Lower leg skin (tissue), 4 donors: ENCODE results near the gene CAMK1G. TPM values are rescaled to one million over a fixed set of nuclear protein-coding genes. Genes with fewer than 3 reads are reported as not detected.

ENCODE experiments used
- DNase-seq, 2 donors: peaks; one replicate each; pipeline ENCODE4 v3.0.0-alpha.2; 2019; ENCODE audit warnings: low spot score in 2 of 2
- H3K4me3 ChIP-seq: fragments of 200-600 bp; sonication (generic); 2 replicates; pipeline ENCODE4 v1.5.1; 2017; ENCODE audit warnings: mild to moderate bottlenecking, low read depth; ENCODE audit not compliant: poor library complexity, severe bottlenecking
- POLR2A ChIP-seq, 2 donors: fragments of 450-650 bp; IDR thresholded peaks; one replicate each; pipeline ENCODE4 v1.6.1; 2016 to 2017; ENCODE audit warnings: antibody characterized with exemption in 2 of 2, mild to moderate bottlenecking in 1 of 2, moderate library complexity in 1 of 2
- WGBS, 2 donors: methylation state at CpG; one replicate each; pipeline ENCODE4 v1.1.5; 2018; 5-methylcytosine and 5-hydroxymethylcytosine counted together
- intact Hi-C: fragments of 100-400 bp; cut with DNase I; formaldehyde crosslinking; loops from one replicate; pipeline ENCODE4 v1.15.0; 2023; ENCODE audit warnings: low total_unique reads
- total RNA-seq, 4 donors: library from RNA; depleted of rRNA; stranded (reverse); fragments of >200 nt; gene quantifications; one replicate each; pipeline ENCODE4 v1.1.0, GENCODE V29; 2016
- TF ChIP-seq, protein P1 (sequence below), 3 donors: fragments of 450-650 bp; IDR thresholded peaks; one replicate each; pipeline ENCODE4 v1.5.1; 2016; ENCODE audit warnings: antibody characterized with exemption in 3 of 3, mild to moderate bottlenecking in 3 of 3, moderate library complexity in 2 of 3

CAMK1G gene
- total RNA-seq, 4 donors from 2014 or later = 1.8 TPM; not detected in 3

DNA sequence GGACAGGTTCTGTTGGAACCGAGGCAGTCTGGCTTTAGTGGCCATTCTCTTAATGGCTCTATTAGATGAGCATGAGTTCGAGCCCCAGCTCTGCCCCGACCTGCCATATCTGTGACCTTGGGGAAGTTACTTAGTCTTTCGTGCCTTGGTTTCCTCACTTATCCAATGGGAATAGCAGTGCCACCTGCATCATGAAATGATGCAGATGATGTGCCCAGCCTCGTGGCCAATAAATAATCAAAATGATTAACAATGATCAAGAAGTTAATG lies 30.6 kb downstream of the CAMK1G start:
- intact Hi-C loops = no loop called here
- TF ChIP-seq, protein P1, sequence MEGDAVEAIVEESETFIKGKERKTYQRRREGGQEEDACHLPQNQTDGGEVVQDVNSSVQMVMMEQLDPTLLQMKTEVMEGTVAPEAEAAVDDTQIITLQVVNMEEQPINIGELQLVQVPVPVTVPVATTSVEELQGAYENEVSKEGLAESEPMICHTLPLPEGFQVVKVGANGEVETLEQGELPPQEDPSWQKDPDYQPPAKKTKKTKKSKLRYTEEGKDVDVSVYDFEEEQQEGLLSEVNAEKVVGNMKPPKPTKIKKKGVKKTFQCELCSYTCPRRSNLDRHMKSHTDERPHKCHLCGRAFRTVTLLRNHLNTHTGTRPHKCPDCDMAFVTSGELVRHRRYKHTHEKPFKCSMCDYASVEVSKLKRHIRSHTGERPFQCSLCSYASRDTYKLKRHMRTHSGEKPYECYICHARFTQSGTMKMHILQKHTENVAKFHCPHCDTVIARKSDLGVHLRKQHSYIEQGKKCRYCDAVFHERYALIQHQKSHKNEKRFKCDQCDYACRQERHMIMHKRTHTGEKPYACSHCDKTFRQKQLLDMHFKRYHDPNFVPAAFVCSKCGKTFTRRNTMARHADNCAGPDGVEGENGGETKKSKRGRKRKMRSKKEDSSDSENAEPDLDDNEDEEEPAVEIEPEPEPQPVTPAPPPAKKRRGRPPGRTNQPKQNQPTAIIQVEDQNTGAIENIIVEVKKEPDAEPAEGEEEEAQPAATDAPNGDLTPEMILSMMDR (IDR thresholded peaks at IDR 0.05) = no peak
- no peak for TF ChIP-seq POLR2A (IDR thresholded peaks at IDR 0.05)
- H3K4me3 ChIP-seq = no peak overlapping the region
- peak in 1 of 2 donors; percentile 53 for DNase-seq
- 87 to 90% methylated on average over 5 of the region's 5 CpGs for WGBS, 2 donors

DNA sequence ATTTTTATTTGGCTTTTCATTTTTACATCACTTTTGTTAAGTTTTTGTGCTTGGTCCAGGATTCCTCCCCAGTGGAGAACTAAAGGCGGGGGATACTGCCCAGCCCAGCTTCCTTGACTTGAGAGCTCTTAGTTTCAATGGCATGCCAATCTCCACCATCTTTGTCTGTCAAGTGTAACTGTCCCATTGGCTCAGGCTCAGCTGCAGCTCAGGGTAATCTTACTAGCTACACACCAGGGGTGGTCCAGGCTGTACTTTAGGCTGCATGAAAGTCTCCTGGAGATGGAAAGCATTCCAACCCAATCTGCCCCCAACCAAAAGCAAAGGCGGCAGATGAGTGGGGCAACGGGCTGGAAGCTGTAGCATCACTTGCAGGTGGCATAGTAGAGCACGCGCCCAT lies 31.4 kb downstream of the CAMK1G start:
- WGBS, 2 donors = 97 to 99% methylated on average over 5 of the region's 5 CpGs
- TF ChIP-seq POLR2A (IDR thresholded peaks at IDR 0.05) = no peak
- TF ChIP-seq, protein P1 (IDR thresholded peaks at IDR 0.05) = no peak
- intact Hi-C loops = no loop called here
- H3K4me3 ChIP-seq = no peak overlapping the region
- peak in 1 of 2 donors; percentile 57 for DNase-seq

DNA sequence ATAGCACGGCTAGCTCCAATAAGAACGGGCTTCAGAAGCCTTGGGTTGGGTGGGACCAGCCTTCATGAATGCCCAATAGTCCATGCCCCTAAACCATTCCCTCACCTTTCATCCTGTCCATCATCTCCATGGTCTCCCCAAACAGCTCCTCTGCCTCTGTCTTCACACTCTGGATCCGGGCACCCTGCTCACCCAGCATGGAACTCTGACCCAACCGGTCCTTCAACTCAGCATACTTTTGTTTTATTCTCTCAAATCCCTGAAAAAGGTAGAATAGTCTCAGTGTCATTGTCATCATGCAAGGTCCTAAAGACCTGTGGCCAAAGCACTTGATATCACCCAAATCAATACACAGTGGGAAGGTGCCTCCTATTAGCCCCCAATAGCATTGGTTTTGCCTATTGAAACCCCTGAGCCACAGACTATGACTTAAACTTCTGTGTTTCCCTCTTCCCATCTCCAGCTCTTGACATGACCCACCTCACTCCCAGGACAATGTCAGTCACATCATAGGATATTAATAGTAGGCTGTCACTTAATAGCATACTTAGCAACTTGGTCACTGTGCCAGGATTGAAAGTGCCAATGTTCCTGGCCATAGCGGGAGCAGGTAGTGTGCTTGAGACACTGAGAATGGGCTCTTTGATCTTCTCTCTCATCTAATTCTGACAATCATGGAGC lies 33.0 kb downstream of the CAMK1G start:
- intact Hi-C loops = no loop called here
- TF ChIP-seq, protein P1 (IDR thresholded peaks at IDR 0.05) = no peak
- TF ChIP-seq POLR2A (IDR thresholded peaks at IDR 0.05) = no peak
- WGBS, 2 donors = 90 to 94% methylated on average over 5 of the region's 5 CpGs
- DNase-seq = no peak
- no peak overlapping the region for H3K4me3 ChIP-seq

DNA sequence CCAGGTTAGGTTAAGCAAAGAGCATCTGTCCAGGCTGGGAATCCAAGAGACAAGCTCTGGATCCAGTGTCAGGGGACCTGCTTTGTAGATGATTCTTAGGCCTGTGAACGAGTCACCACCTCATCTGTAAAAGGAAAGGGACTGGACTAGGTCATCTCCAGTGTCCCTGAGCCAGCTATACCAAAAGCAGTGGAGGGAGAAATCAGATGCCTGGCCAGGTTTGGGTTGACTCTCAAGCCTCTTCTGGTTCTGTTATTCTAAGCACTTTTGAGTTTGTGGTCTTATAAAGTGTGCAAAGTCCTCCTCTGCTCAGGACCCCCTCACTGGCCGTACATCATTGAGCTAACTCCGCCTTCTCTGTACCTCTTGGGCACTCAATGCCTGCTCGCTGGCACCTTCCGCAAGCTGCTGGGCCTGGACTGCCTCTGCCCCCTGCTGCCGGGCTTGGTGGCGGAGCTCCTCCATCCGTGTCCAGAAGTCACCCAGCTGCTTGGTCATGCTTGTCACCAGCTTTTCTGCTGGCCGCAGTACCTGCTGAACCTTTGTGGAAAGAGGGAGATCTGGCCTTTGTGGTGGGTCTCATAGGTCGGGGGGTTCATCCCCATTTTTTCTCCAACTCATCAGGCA lies 33.6 kb downstream of the CAMK1G start:
- H3K4me3 ChIP-seq = no peak overlapping the region
- 96% methylated on average over 10 of the region's 10 CpGs for WGBS, 2 donors
- intact Hi-C loops = no loop called here
- TF ChIP-seq POLR2A (IDR thresholded peaks at IDR 0.05) = no peak
- TF ChIP-seq, protein P1 (IDR thresholded peaks at IDR 0.05) = no peak
- peak in 1 of 2 donors; percentile 56 for DNase-seq

DNA sequence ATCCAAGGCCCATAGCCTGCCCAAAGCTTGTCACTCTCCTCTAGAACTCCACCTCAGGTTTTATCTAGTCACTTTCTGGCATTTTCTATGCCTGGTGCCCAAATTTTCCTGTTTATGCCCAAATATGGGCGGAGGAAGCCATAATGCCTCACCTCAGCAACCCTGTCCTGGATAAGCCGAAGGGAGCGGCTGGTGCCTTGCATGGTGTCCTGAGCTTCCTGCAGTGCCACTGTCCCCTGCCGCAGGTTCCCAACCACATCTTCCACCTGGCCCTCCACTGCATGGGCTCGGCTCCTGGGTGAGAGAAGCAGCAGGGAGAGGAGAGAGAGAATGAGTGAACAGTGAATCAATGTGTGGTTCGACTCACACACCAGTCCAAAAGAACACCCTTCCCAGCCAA lies 34.2 kb downstream of the CAMK1G start:
- DNase-seq = peak in 1 of 2 donors; percentile 37
- intact Hi-C loops = no loop called here
- TF ChIP-seq POLR2A (IDR thresholded peaks at IDR 0.05) = no peak
- TF ChIP-seq, protein P1 (IDR thresholded peaks at IDR 0.05) = no peak
- no peak overlapping the region for H3K4me3 ChIP-seq
- WGBS, 2 donors = 93 to 97% methylated on average over 6 of the region's 6 CpGs

DNA sequence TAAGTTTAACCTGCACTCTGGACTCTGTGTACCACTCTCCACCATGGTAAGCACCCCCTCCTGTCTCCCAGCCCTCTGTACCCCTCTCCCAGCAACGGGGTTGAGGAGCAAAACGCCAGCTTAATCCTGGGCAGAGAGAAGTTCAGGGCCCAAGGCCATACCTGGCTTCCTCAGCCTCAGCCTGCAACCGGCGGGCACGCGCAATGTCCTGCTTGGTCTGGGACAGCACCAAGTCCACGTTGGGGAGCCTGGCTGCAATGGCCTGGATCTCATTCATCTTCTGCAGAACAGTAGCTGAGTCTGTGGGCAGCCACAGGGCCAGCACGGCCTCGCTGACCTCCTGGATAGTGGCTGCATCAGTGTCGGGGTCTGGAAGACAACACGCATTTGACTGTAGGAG lies 34.8 kb downstream of the CAMK1G start:
- no peak overlapping the region for H3K4me3 ChIP-seq
- WGBS, 2 donors = 92 to 93% methylated on average over 7 to 11 of the region's 11 CpGs
- TF ChIP-seq, protein P1 (IDR thresholded peaks at IDR 0.05) = no peak
- TF ChIP-seq POLR2A (IDR thresholded peaks at IDR 0.05) = no peak
- intact Hi-C loops = no loop called here
- no peak for DNase-seq
